Choroid plexus epithelial cell (primary cell): ENCODE results near the gene RIBC2.

Source experiments
- DNase-seq: peaks from one replicate; pipeline ENCODE4 v3.0.0-alpha.2; 2010; ENCODE audit warnings: low read depth
- H3K4me3 ChIP-seq: 2 replicates; pipeline ENCODE4 v1.5.1; 2011; ENCODE audit warnings: low read depth, mild to moderate bottlenecking, control low read depth, low read length, moderate library complexity
- TF ChIP-seq, protein P1 (sequence below): conservative IDR thresholded peaks from 2 replicates; pipeline ENCODE4 v1.5.1; 2011; ENCODE audit warnings: low read depth, mild to moderate bottlenecking, control low read depth, inconsistent platforms, low read length, moderate library complexity

Gene RIBC2

DNA sequence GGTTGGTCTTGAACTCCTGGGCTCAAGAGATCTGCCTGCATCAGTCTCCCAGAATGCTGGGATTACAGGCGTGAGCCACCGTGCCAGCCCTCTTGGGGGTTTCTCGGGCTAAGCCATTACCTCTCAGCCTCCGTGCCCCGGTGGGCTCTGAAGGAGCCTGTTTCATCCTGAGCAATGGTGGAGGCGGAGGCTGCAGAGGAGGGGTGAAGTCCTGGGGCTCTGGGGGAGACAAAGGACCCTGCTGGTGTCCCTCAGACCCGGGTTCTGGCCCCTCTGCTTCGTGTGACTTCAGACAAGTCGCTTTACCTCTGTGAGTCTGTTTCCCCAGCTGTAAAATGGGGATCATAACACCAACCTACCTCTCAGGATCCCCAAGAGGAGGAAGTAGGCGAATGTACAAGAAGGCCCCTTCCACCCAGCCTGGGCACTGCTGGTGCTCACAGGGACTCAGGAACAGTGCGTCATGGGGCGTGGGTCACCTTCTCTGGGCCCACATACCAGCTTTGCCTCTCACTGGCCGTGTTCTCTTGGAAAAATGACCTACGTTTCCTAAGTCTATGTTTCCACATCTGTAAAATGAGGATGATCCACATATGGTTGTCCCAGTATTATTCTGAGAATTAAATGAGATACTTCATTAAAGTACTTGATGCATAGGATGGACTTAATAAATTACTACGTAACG lies 36.8 kb downstream of the RIBC2 start:
- H3K4me3 ChIP-seq: no peak overlapping the region
- DNase-seq: no peak
- TF ChIP-seq, protein P1, sequence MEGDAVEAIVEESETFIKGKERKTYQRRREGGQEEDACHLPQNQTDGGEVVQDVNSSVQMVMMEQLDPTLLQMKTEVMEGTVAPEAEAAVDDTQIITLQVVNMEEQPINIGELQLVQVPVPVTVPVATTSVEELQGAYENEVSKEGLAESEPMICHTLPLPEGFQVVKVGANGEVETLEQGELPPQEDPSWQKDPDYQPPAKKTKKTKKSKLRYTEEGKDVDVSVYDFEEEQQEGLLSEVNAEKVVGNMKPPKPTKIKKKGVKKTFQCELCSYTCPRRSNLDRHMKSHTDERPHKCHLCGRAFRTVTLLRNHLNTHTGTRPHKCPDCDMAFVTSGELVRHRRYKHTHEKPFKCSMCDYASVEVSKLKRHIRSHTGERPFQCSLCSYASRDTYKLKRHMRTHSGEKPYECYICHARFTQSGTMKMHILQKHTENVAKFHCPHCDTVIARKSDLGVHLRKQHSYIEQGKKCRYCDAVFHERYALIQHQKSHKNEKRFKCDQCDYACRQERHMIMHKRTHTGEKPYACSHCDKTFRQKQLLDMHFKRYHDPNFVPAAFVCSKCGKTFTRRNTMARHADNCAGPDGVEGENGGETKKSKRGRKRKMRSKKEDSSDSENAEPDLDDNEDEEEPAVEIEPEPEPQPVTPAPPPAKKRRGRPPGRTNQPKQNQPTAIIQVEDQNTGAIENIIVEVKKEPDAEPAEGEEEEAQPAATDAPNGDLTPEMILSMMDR: no peak

GRCh38 chr22:45450921-45451651 lies 37.6 kb downstream of the RIBC2 start:
- DNase-seq: peak; percentile 15
- TF ChIP-seq, protein P1: no peak
- H3K4me3 ChIP-seq: no peak overlapping the region

DNA sequence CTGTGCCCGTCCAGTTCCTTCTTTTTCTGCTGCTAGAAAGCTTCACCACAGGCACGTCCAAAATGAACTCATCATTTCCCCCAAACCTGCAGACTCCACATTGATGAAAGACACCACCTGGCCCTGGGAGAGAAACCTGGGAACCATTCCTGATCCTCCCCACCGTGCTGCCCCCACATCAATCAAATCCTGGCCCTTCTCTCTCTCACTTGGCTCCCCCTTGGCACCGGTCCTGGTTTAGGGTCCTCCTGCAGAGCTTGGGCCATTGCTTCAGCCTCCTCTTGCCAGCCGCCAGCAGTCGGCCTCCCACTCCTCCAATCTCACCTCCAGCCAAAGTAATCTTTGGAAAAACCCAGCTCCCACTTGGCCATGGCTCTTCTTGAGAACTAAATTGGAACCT lies 38.5 kb downstream of the RIBC2 start:
- no peak overlapping the region for H3K4me3 ChIP-seq

GRCh38 chr22:45452565-45453379 lies 39.3 kb downstream of the RIBC2 start:
- no peak for DNase-seq
- TF ChIP-seq, protein P1: no peak
- H3K4me3 ChIP-seq: no peak overlapping the region

More for the DNA sequence above, 38.5 kb downstream of the RIBC2 start:
- TF ChIP-seq, protein P1: no peak
- no peak for DNase-seq

DNA sequence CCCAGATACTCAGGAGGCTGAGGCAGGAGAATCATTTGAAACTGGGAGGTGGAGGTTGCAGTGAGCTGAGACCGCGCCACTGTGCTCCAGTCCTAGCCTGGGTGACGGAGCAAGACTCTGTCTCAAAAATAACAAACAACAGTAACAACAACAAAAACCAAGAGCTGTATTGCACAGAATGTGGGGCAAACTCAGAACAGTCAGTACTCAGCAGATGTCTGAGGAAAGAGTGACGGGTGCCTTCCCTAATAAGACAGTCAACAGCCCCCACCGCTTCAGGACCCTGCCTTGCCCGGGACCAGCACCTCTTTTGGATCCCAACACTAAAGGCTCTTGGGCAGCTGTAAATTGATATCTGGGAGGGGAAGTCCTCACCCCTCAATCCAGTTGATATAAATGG lies 40.3 kb downstream of the RIBC2 start:
- H3K4me3 ChIP-seq: no peak overlapping the region
- no peak for DNase-seq
- TF ChIP-seq, protein P1: no peak

DNA sequence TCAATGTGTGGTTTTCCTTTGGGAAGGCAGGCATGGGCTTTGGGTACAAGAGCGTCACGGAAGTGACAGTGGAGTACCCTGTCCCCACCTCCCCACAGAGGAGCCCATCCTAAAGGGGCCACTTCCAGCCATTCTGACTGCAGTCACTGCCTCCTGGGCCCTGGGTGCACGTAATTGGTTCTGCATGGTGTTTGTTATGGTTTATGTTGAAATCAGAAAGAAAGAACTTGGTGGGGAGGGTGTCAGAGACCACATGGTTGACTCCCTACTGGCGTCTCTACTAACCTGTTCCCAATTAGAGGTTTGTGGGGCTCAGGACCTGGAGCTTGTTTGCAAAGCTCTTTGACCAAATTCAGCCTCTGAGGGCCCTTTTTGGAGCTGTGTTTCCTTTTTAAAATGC lies 40.8 kb downstream of the RIBC2 start:
- no peak overlapping the region for H3K4me3 ChIP-seq
- DNase-seq: peak; percentile 26
- TF ChIP-seq, protein P1: no peak
